Parietal lobe (tissue), 1 donor: Measurements from ENCODE around the gene XPO4. TPM values are rescaled to one million over a fixed set of nuclear protein-coding genes. Genes with fewer than 3 reads are reported as not detected.

ENCODE experiments used
- total RNA-seq: library from RNA; depleted of rRNA; stranded (reverse); fragments of >200 nt; gene quantifications from one replicate; pipeline ENCODE4 v1.2.3, GENCODE V29; 2014

The XPO4 gene
- 41.3 TPM for total RNA-seq

DNA sequence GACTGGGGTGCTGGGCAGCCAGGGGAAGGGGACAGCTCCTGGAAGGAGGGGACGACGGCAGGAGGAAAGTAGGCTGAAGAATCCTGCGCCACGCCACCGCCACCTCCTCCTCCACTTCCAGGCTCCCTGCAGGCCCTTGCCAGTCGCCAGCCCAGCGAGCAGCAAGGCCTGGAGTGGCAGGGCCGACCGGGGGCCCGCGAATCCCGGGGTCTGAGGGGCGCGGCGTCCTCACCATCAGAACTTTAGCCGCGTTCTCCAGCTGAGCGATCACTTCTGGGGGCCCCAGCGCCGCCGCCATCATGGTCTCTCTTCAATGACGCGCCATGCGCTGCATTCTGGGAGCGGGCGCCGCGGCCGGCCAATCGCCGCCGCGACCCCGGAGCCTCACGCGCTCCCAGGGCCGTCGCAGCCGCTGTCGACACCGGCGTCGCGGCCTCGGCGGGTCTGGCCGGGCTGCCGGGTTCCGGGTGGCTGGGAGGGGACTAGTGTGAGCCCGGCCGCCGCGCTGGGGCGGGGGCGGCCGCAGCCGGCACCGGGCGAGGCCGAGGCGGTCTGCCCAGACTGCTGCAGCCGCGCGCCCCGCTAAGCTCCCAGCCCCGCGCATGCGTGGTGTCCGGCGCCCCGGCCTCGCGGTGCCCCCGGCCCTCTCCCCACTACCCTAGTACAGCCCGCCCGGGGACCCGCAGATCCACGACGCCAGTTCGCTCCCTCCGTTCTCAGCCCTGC is at the start of gene XPO4:
TSS of gene XPO4 (minus strand) at position 309 of the 726 bp plus-strand sequence. CDS start at position 301, 8 bp downstream.

DNA sequence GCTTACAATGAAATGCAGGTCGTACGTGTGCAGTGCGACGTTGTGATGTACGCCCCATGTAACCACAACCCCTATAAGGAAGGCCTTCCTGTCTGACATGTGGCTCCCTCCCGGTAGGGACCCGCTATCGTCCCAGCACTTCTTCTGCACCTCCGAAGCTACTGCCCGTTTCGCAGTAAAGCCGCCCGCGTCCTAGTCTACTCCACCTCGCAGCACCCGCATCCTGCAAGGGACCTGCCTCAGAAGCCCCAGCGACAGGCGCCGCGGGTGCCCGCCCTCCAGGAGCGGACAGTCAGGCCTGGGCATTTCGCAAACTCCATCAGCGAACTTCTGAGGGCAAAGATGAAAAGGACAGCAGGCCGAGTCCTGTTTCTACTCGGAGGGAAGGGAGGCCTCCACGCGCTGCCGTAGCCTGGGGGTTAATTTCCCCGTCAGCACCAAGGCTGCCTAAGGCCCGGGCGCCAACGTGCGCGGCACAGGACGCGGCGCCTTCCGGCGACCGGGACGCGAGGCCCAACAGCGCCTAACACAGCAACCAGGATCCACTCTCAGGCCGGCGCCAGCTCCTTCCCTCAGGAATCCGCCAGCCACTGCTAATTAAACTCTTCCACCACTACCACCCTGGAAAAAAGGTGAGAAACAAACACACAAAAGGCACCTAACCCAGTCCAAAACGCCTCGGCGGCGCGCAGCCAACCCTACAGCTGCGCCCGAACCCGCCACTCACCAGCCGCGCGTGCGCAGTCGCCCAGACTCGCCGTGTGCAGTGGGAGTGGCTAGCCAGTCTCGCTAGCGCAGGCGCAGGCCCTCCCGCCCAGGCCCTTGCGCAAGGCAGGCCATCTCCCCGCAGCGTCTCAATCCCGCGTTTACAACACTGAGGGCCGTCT is 129.1 kb downstream of the XPO4 start, which contains the start of gene EEF1AKMT1:
TSS of gene EEF1AKMT1 (minus strand) at position 768 of the 887 bp plus-strand sequence. CDS start 16,363 bp downstream, outside the sequence.

Other genes starting within 250 kb of the XPO4 start
- 8.5 TPM for gene IL17D, start 199.0 kb downstream of the XPO4 start, total RNA-seq
- 9.4 TPM for gene EEF1AKMT1, start 128.8 kb downstream of the XPO4 start, total RNA-seq
- 3.1 TPM for gene LATS2, start 158.8 kb upstream of the XPO4 start, total RNA-seq
- 40.4 TPM for gene SAP18, start 237.4 kb upstream of the XPO4 start, total RNA-seq